GM12875 (cell line): ENCODE measurements around the gene PARD3.
"Not testable (repeated sequence)": the region's sequence is repeated elsewhere in the genome, so short reads cannot be mapped to it uniquely, and the experiment has no call there.

Experiments
- H3K4me3 ChIP-seq: one replicate; pipeline ENCODE4 v1.5.1; 2011; ENCODE audit warnings: low read depth, low read length, control low read depth
- CTCF ChIP-seq: IDR thresholded peaks from 2 replicates; pipeline ENCODE4 v1.5.1; 2011; ENCODE audit warnings: low read depth, mild to moderate bottlenecking, control low read depth, inconsistent platforms, low read length, moderate library complexity, borderline replicate concordance; ENCODE audit not compliant: insufficient read depth

PARD3 gene

GRCh38 chr10:34854147-34854601 lies 39.1 kb upstream of the PARD3 start:
- TF ChIP-seq CTCF: no peak
- no peak overlapping the region for H3K4me3 ChIP-seq

GRCh38 chr10:34853357-34853756 lies 38.3 kb upstream of the PARD3 start:
- H3K4me3 ChIP-seq: no peak overlapping the region
- no peak for TF ChIP-seq CTCF

- no peak overlapping the region for H3K4me3 ChIP-seq
- no peak for TF ChIP-seq CTCF
Measured at GRCh38 chr10:34850558-34850957, 35.5 kb upstream of the PARD3 start.

DNA sequence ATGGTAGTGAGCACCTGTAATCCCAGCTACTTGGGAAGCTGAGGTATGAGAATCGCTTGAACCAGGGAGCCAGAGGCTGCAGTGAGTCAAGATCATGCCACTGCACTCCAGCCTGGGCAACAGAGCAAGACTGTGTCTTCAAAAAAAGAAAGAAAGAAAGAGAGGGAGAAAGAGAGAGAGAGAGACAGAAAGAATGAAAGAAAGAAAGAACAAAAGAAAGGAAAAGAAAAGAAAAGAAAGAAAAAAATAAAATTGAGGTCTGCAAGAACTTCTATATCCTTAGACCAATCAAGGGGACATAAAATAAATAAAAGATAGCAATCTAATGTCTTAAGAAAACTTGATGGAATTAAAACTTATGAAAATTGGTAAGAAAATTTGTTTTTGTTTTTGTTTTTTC lies 34.9 kb upstream of the PARD3 start:
- H3K4me3 ChIP-seq: no peak overlapping the region
- no peak for TF ChIP-seq CTCF

- TF ChIP-seq CTCF: no peak
Measured at GRCh38 chr10:34845070-34845469, 30.0 kb upstream of the PARD3 start.

DNA sequence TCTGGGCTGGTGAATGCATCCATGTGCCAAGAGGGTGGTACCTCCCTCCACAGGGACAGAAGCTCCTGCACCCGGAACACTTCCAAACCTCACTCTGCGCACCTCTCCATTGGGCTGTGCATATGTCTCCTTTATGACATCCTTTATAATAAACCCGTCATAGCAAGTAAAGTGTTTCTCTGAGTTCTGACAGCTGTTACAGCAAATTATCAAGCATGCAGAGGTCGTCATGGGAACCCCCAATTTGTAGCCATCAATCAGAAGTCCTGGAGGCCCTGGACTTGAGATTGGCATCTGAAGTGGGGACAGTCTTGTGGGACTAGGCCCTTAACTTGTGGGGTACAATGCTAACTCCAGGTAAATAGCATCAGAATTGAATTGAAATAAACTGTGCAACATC lies 29.4 kb upstream of the PARD3 start:
- no peak overlapping the region for H3K4me3 ChIP-seq
- TF ChIP-seq CTCF: no peak

More at GRCh38 chr10:34845070-34845469, 30.0 kb upstream of the PARD3 start:
- H3K4me3 ChIP-seq: no peak overlapping the region

GRCh38 chr10:34843470-34843869 lies 28.4 kb upstream of the PARD3 start:
- H3K4me3 ChIP-seq: not testable (repeated sequence)

DNA sequence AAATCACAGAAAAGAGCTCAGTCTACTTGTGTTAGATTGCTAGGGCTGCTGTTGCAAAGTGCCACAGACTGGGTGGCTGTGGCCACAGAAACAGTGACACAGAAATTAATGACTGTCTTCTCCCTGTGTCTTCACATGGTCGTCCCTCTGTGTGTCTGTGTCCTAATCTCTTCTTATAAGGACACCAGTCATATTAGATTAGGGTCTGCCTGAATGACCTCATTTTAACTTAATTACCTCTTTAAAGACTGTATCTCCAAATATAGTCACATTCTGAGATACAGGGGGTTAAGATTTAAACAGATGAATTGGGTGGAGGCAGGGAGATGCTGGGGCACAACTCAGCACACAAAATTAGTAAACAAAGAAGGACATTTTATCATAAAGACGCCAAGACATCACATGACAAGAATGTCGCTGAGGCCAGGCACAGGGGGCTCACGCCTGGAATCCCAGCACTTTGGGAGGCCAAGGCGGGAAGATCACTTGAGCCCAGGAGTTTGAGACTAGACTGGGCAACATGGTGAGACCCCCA lies 23.3 kb upstream of the PARD3 start:
- H3K4me3 ChIP-seq: no peak overlapping the region
- TF ChIP-seq CTCF: no peak
